Measurements from ENCODE around the gene NCMAP. TPM values are rescaled to one million over a fixed set of nuclear protein-coding genes. Genes with fewer than 3 reads are reported as not detected.

NCMAP gene
- total RNA-seq, 1 donor from 2014 or later = 0.16 TPM

DNA sequence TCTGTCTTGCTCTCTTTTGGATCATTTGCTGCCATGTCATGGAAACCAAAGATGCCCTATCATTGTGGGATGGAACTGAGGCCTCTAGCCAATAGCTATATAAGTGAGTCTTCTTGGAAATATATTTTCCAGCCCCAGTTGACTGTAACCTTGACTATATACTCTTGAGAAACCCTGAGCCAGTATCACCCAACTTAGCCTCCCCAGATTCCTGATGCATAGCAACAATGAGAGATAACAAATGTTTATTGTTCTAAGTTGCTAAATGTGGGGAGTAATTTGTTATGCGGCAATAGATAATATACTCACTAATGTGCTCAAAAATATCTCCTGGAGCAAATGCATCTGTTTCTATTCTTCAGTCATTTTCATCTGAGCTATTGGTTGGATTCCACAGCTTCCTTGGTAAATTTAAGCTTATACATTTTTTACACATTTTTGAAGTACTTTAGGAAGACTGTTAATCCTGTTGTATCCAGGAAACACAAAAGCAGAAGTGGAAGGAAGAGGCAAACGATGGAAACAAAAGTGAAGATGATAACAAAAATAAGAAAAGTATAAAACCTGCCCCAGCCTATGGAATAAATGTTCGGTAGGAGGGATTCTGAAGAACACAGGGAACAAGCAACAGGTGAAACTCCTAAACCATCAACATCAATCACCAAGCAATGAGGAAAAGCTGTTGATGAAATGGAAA is 80.9 kb downstream of the NCMAP start:
- ATAC-seq = no peak

DNA sequence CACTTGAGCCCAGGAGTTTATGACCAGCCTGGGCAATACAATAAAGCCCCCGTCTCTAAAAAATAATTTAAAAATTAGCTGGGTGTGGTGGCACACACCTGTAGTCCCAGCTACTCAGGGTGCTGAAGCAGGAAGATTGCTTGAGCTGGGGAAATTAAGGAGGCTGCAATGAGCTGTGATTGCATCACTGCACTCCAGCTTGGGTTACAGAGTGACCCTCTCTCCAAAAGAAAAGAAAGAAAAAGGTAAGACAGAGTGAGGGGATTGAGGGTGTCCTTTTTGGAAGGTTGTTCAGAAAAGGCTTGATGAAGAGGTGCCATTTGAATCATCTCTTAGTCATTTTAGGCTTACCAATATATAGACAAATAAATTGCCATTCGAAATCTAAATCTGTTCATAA is 83.2 kb downstream of the NCMAP start:
- no peak for ATAC-seq

DNA sequence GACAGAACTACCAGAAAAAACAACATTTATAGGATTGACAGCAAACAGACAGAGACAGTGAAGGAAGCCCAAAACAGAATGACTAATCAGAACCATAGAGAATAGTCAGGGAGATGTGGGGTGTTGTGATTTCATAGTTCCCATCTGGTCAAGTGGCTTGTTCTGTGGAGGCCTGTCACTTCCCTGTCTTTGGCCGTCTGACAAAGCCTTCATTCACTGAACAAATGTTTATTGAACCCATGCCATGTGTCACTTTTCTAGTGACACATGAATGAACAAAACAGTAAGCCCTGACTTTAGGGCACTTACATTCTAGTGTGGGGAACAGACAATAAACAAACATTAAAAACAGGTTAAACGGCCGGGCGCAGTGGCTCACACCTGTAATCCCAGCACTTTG is 84.0 kb downstream of the NCMAP start:
- ATAC-seq = peak; percentile 2

DNA sequence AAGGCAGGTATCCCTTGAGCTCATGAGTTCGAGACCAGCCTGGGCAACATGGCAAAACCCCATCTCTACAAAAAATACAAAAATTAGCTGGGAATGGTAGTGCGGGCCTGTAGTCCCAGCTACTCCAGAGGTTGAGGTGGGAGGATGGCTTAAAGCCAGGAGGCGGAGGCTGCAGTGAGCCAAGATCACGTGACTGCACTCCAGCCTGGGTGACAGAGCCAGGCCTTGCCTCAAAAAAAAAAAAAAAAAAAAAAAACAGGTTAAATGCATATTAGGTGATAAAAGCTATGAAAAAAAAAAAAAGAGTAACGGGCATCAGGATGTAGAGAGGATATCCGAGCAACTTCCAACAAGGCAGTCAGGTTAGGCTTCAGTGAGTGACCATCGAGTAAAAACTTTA is 84.4 kb downstream of the NCMAP start:
- no peak for ATAC-seq

DNA sequence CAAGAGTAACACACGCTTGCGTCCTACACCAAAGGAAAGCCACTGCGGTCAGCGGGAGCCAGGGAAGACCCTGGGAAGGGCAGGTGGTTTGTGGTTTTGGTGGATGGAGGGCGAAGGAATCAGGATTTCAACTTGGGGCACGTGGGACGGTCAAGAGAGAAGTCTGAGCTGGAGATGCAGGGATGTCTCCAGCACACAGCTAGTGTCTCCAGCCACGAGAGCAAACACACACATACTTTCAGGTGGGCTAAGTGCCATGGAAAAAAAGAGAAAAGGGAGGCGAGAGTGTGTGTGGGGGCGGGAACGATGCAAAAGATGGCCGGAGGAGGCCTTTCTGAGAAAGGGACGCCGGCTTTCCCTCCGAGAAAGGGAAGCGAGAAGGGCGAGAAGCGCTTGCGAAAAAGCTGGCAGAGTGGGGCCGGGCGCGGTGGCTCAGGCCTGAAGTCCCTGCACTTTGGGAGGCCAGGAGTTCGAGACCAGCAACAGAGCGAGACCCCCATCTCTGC is 85.8 kb downstream of the NCMAP start:
- no peak for ATAC-seq

DNA sequence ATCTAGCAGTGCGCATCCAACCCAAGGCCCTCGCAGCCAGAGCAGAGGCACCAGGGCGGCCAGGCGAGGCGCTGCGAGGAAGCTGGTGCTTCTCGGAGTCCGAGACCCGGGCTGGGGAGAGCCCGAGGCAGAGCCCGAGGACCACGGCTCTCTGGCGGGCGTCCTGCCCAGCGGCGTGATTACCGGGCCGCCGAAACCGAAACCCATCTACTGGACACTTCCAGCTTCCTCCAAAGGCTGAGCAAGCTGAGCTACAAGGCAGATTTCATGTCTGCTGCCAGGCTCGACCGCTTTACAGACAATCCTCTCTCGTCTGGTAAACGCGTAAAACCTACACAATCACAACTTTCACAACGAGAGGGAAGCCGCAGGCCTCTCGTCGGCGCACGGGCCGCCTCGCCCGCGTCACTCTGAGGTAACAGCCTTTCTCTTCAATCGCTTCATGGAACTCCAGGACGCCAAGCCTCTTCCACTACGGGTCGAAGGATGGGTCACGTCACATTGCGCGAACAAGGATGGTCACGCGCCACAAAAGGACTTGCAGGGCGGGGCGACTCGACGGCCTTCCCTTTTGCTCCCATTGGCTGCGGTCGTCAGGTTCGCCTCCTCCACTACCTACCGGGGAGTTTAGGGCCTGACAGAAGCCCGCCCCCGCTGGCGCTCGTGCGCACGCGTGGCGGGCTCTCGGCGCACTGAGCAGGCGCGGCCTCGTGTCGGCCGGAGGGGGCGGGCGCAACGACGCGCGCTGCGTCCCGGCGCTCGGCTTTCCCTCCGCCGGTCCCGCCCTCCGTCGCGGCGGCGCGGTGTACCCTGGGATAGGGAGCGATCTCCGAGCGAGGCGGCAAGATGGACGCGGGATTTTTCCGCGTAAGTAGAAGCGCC is 86.8 kb downstream of the NCMAP start, which contains the start of gene SRRM1:
Gene SRRM1, plus strand, starts transcription at position 822 of the 882 bp plus-strand sequence. Its CDS starts 25 bp downstream, at position 847.
- peak; percentile 97 for ATAC-seq

DNA sequence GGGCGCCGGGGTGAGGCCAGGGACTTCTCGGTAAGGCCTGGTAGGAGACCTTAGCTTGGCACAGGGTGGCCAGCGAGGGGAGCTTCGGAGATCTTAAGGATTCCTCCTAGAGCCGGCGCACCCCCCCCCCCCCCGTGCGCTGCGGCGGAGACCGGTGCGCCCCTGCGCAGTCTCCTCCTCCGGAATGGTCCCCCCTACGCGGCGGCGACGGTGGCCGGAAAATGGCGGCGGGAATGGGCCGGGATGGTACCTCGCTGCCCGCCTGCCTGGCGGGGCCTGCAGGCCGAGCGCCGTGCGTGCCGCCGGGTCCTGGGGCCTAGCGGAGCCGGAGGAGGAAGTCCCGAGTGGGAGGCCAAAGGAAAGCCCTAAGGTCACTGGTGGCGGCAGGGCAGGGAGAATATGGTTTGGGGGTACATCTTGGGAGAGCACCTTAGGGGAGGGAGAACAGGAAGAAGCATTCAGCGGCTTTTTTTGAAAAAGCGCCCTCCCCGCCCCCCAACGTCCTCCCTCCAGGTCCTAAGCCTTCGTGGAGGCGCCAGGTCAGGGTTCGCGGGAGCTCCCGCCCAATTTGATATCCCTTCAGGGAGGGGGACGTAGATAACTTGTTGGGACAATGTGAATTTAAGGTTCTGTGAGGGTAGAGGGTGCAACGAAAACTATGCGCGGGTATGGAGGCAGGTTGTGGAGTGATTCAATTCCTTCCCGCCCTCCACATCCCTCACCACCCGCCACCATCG is 87.6 kb downstream of the NCMAP start:
- peak; percentile 12 for ATAC-seq

DNA sequence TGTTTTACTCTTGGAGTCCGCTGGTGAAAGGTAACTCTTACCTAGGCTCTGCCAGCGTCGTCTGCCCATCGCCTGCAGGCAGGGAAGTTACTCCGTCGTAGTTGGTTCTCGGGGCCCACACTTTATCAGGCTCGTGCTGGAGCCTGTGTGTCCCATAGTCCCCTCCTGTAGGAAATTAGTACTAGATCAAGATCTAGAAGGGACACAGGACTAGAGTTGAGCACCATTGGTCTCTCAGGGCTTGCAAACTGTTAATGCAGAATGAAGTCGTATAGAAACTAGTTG is 88.2 kb downstream of the NCMAP start:
- ATAC-seq = no peak

DNA sequence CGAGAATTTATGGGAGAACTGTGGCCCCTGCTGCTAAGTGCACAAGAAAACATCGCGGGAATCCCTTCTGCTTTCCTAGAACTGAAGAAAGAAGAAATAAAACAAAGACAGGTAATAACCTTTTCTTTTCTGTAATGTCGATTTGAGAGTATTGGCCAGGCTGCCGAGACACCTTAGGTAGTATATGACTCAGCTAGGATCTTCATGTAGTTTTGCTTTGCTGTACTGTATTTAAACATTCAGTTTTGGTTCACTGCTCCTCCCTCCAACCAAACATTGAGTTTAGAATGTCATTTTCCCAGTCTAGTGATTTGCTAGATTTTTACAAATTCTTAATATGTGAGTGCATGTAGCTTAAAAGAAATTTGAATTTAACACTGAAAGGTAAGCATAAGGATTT is 93.0 kb downstream of the NCMAP start:
- no peak for ATAC-seq

DNA sequence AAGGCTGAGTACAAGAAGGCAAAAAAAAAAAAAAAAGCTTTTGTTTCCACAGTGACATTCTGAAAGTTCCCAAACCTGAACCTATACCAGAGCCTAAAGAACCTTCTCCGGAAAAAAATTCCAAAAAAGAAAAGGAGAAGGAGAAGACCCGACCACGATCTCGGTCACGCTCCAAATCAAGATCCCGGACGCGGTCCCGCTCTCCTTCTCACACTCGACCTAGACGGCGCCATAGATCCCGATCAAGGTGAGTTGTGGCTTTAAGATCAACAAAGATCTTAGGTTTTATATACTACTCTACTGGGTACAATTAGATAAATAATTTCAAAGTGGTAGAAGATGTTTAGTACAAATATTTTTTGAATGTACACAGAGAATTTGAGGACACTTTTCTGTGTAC is 96.5 kb downstream of the NCMAP start:
- no peak for ATAC-seq

DNA sequence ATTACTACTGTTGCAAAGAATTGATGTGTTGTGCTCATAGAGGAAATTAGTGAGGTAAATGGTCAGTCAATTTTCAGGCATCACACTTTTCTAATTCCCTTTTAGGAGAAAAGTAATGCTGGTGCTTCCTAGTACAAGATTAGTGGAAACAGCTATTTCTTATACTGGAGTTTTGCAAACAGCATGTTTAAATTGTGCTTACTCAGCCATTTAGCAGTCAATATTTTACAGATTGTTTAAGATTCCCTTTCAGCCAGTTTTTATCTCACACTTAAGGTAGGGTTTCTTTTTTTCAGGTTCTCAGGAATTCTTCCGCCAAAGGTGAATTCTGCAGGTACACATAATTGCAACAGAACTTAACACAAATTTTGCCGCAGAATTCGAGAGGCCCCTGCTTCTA is 98.1 kb downstream of the NCMAP start:
- no peak for ATAC-seq

DNA sequence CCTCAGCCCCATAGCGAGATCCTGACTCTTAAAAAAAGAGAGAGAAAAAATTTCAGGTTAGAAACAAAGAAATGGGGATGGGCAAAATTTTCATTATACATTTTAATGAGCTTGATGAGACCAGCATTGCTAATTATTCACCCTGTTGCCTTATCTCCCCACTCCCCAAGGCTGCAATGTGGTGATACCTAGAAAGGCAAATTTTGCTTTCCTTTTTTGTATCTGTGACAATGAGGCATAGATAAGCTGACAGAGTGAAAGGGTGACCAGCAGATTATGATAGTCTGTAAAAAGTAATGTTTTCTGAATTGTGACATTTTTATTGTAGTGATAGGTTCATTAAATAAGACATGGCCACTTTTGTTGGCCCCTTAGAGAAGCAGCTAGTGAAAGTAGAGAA is 100.2 kb downstream of the NCMAP start:
- ATAC-seq = no peak

DNA sequence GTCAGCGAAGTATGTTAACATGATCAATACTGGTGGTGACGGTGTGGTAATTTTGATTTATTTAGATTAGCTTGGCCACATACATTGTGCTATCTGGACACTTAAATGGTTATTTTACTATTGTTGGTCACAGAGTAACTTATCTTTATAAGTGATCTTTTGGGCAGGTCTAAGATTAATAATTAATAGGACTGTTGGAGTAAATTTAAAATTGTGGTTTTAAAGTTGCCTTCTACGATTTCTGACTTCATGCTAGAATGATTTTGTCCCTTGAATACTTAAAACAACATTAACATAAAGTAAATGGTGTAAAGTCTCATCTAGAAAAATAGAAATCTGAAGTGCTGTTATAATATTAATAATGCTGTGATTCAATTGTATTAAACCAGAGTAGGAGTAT is 101.9 kb downstream of the NCMAP start:
- ATAC-seq = no peak

Other genes with a start within 250 kb of the NCMAP start
- 177 TPM for gene GRHL3, start 236.7 kb upstream of the NCMAP start, total RNA-seq
- 8.0 TPM for gene STPG1, start 142.3 kb upstream of the NCMAP start, total RNA-seq
- gene NIPAL3, start 140.3 kb upstream of the NCMAP start, total RNA-seq = 21.3 TPM
- 21.5 TPM for gene RCAN3, start 53.3 kb upstream of the NCMAP start, total RNA-seq
- 81.3 TPM for gene SRRM1, start 87.2 kb downstream of the NCMAP start, total RNA-seq
- gene CLIC4, start 189.4 kb downstream of the NCMAP start, total RNA-seq = 56.8 TPM